Astrocyte (in vitro differentiated cells and primary cell): Measurements from ENCODE around the gene NXN. TPM values are rescaled to one million over a fixed set of nuclear protein-coding genes. Genes with fewer than 3 reads are reported as not detected.

Experiments used
- DNase-seq: peaks from one replicate; pipeline ENCODE4 v3.0.0-alpha.2; 2010; ENCODE audit warnings: low read depth
- FAIRE-seq: peaks from 2 replicates; lab custom pipeline; 2011; peaks lifted over from hg19 to GRCh38; lab: Jason Lieb, UNC
- H2AFZ ChIP-seq: 2 replicates; pipeline ENCODE4 v1.6.0; 2012; ENCODE audit warnings: low read depth, low read length, inconsistent platforms
- H3K27ac ChIP-seq: 2 replicates; pipeline ENCODE4 v1.5.1; 2011; ENCODE audit warnings: low read depth, low read length, inconsistent platforms
- H3K27me3 ChIP-seq: 2 replicates; pipeline ENCODE4 v1.6.0; 2011; ENCODE audit warnings: low read length, inconsistent platforms; ENCODE audit not compliant: insufficient read depth
- H3K36me3 ChIP-seq: 2 replicates; pipeline ENCODE4 v1.5.1; 2011; ENCODE audit warnings: low read length, inconsistent platforms; ENCODE audit not compliant: insufficient read depth
- H3K4me1 ChIP-seq: 2 replicates; pipeline ENCODE4 v1.5.1; 2011; ENCODE audit warnings: low read length, inconsistent platforms; ENCODE audit not compliant: insufficient read depth
- H3K4me2 ChIP-seq: 2 replicates; pipeline ENCODE4 v1.6.0; 2012; ENCODE audit warnings: low read length, inconsistent platforms
- H3K4me3 ChIP-seq: 2 replicates; pipeline ENCODE4 v1.5.1; 2011; ENCODE audit warnings: low read depth, mild to moderate bottlenecking, low read length, inconsistent platforms; ENCODE audit not compliant: insufficient read depth
- H3K79me2 ChIP-seq: 2 replicates; pipeline ENCODE4 v1.6.0; 2012; ENCODE audit warnings: mild to moderate bottlenecking, low read length, inconsistent platforms; ENCODE audit not compliant: insufficient read depth
- H3K9ac ChIP-seq: 2 replicates; pipeline ENCODE4 v1.6.0; 2012; ENCODE audit warnings: mild to moderate bottlenecking, low read length, inconsistent platforms
- H3K9me3 ChIP-seq: 2 replicates; pipeline ENCODE4 v1.5.1; 2012; ENCODE audit warnings: low read depth, mild to moderate bottlenecking, low read length, inconsistent platforms; ENCODE audit not compliant: insufficient read depth
- H4K20me1 ChIP-seq: 2 replicates; pipeline ENCODE4 v1.6.0; 2012; ENCODE audit warnings: low read length, inconsistent platforms; ENCODE audit not compliant: insufficient read depth
- H3K27ac Mint-ChIP-seq: one replicate; pipeline ENCODE4 v1.8.0; 2021; ENCODE audit warnings: mild to moderate bottlenecking, mixed read lengths; ENCODE audit not compliant: unreplicated experiment
- H3K27me3 Mint-ChIP-seq: one replicate; pipeline ENCODE4 v1.8.0; 2021; ENCODE audit warnings: low read depth, mixed read lengths; ENCODE audit not compliant: unreplicated experiment
- H3K36me3 Mint-ChIP-seq: one replicate; pipeline ENCODE4 v1.8.0; 2021; ENCODE audit warnings: low read depth, mixed read lengths; ENCODE audit not compliant: unreplicated experiment
- H3K4me1 Mint-ChIP-seq: one replicate; pipeline ENCODE4 v1.8.0; 2021; ENCODE audit warnings: low read depth, mixed read lengths; ENCODE audit not compliant: unreplicated experiment
- H3K4me3 Mint-ChIP-seq: one replicate; pipeline ENCODE4 v1.8.0; 2021; ENCODE audit warnings: mild to moderate bottlenecking, moderate library complexity, mixed read lengths; ENCODE audit not compliant: unreplicated experiment
- H3K9me3 Mint-ChIP-seq: one replicate; pipeline ENCODE4 v1.8.0; 2021; ENCODE audit warnings: mild to moderate bottlenecking, mixed read lengths; ENCODE audit not compliant: unreplicated experiment
- CTCF ChIP-seq: IDR thresholded peaks from 2 replicates; pipeline ENCODE4 v1.5.1; 2011; ENCODE audit warnings: low read depth, mild to moderate bottlenecking, inconsistent platforms, low read length, moderate library complexity; ENCODE audit not compliant: insufficient read depth
- EZH2 ChIP-seq: IDR thresholded peaks from 2 replicates; pipeline ENCODE4 v1.6.1; 2012; ENCODE audit warnings: mild to moderate bottlenecking, low read length, inconsistent platforms; ENCODE audit not compliant: insufficient read depth
- total RNA-seq: library from RNA; stranded (reverse); gene quantifications from 2 replicates; pipeline ENCODE4 v1.2.1, GENCODE V29; 2021

The NXN gene
- total RNA-seq, 1 donor from 2014 or later = 104 TPM

GRCh38 chr17:807523-808294, 171.9 kb downstream of the NXN start:
- H3K36me3 Mint-ChIP-seq = peaks cover 20% of the 10 kb centered on the region
- Histone ChIP-seq H3K4me1 (no peaks in the 10 kb centered on the region), H4K20me1 (peaks cover 47% of the 10 kb centered on the region), H3K27me3 (no peaks in the 10 kb centered on the region), H2AFZ (no peak overlapping the region), H3K36me3 (peaks cover 7% of the 10 kb centered on the region), H3K9me3 (no peaks in the 10 kb centered on the region), H3K4me2 (no peak overlapping the region), H3K9ac (no peak overlapping the region), H3K79me2 (peaks cover 11% of the 10 kb centered on the region), H3K27ac (no peak overlapping the region), H3K4me3 (no peak overlapping the region)
- DNase-seq (no peak), FAIRE-seq (no peak)
- no peaks in the 10 kb centered on the region for H3K27me3 Mint-ChIP-seq
- H3K4me1 Mint-ChIP-seq = peaks cover 2% of the 10 kb centered on the region
- TF ChIP-seq EZH2 (no peak), CTCF (no peak)
- no peak overlapping the region for H3K27ac Mint-ChIP-seq
- H3K9me3 Mint-ChIP-seq = no peaks in the 10 kb centered on the region
- no peak overlapping the region for H3K4me3 Mint-ChIP-seq

GRCh38 chr17:806781-807522, 172.6 kb downstream of the NXN start:
- Histone ChIP-seq H3K27me3 (no peaks in the 10 kb centered on the region), H4K20me1 (peaks cover 47% of the 10 kb centered on the region), H3K27ac (no peak overlapping the region), H3K4me2 (no peak overlapping the region), H3K4me3 (no peak overlapping the region), H3K79me2 (peaks cover 6% of the 10 kb centered on the region), H3K36me3 (peaks cover 3% of the 10 kb centered on the region), H2AFZ (no peak overlapping the region), H3K9ac (no peak overlapping the region), H3K9me3 (no peaks in the 10 kb centered on the region), H3K4me1 (no peaks in the 10 kb centered on the region)
- TF ChIP-seq CTCF (no peak), EZH2 (no peak)
- Mint-ChIP-seq H3K27ac (no peak overlapping the region), H3K9me3 (no peaks in the 10 kb centered on the region), H3K4me1 (peaks cover 2% of the 10 kb centered on the region), H3K4me3 (no peak overlapping the region), H3K36me3 (peaks cover 18% of the 10 kb centered on the region), H3K27me3 (no peaks in the 10 kb centered on the region)
- no peak for FAIRE-seq
- no peak for DNase-seq
